CD8-positive, alpha-beta memory T cell (primary cell): ENCODE data around the gene GAB2. TPM values are rescaled to one million over a fixed set of nuclear protein-coding genes. Genes with fewer than 3 reads are reported as not detected.

Experiments used
- CTCF ChIA-PET: fragments of 350-600 bp; sonication (Branson Sonifier 250); formaldehyde crosslinking; loops from one replicate; lab custom pipeline; 2021; ENCODE audit warnings: antibody characterized with exemption; lab: Charles Lee
- POLR2A ChIA-PET: fragments of 350-600 bp; sonication (Branson Sonifier 250); formaldehyde crosslinking; loops from one replicate; lab custom pipeline; 2021; ENCODE audit warnings: antibody characterized with exemption; lab: Charles Lee
- DNase-seq, 5 donors: peaks; one replicate each; pipeline versions ENCODE4 v3.0.0 to v3.0.0-alpha.2; 2020 to 2022; ENCODE audit warnings: mixed read lengths in 1 of 5
- H3K27ac ChIP-seq: one replicate; pipeline ENCODE4 v1.7.0; 2013; ENCODE audit warnings: low read depth, mild to moderate bottlenecking, low read length, moderate library complexity
- H3K27me3 ChIP-seq: 2 replicates; pipeline ENCODE4 v1.7.0; 2013; ENCODE audit warnings: low read length, mild to moderate bottlenecking; ENCODE audit not compliant: insufficient read depth, poor library complexity, severe bottlenecking
- H3K36me3 ChIP-seq: 2 replicates; pipeline ENCODE4 v1.7.0; 2013; ENCODE audit warnings: mild to moderate bottlenecking, low read length, moderate library complexity; ENCODE audit not compliant: insufficient read depth
- H3K4me1 ChIP-seq: 2 replicates; pipeline ENCODE4 v1.7.0; 2013; ENCODE audit warnings: mild to moderate bottlenecking, low read length, moderate library complexity; ENCODE audit not compliant: insufficient read depth
- H3K4me3 ChIP-seq: 2 replicates; pipeline ENCODE4 v1.7.0; 2013; ENCODE audit warnings: mild to moderate bottlenecking, low read length
- H3K9me3 ChIP-seq: 2 replicates; pipeline ENCODE4 v1.7.0; 2013; ENCODE audit warnings: mild to moderate bottlenecking, low read length
- H3K27ac Mint-ChIP-seq, 8 donors: one replicate each; pipeline ENCODE4 v1.8.0; 2020 to 2021; ENCODE audit warnings: mixed read lengths in 8 of 8, mild to moderate bottlenecking in 6 of 8, inconsistent platforms in 3 of 8, moderate library complexity in 3 of 8
- H3K27me3 Mint-ChIP-seq, 2 donors: one replicate each; pipeline ENCODE4 v1.8.0; 2020 to 2021; ENCODE audit warnings: mixed read lengths in 2 of 2, mild to moderate bottlenecking in 1 of 2, moderate library complexity in 1 of 2
- H3K36me3 Mint-ChIP-seq, 3 donors: one replicate each; pipeline ENCODE4 v1.8.0; 2020 to 2021; ENCODE audit warnings: mixed read lengths in 3 of 3, inconsistent platforms in 1 of 3, mild to moderate bottlenecking in 1 of 3
- H3K4me1 Mint-ChIP-seq, 3 donors: one replicate each; pipeline ENCODE4 v1.8.0; 2020 to 2021; ENCODE audit warnings: mixed read lengths in 3 of 3, inconsistent platforms in 1 of 3, mild to moderate bottlenecking in 1 of 3
- H3K4me3 Mint-ChIP-seq, 7 donors: one replicate each; pipeline ENCODE4 v1.8.0; 2020 to 2021; ENCODE audit warnings: mixed read lengths in 7 of 7, mild to moderate bottlenecking in 6 of 7, moderate library complexity in 4 of 7, inconsistent platforms in 2 of 7
- H3K9me3 Mint-ChIP-seq, 5 donors: one replicate each; pipeline ENCODE4 v1.8.0; 2020 to 2022; ENCODE audit warnings: mixed read lengths in 5 of 5, mild to moderate bottlenecking in 3 of 5, moderate library complexity in 2 of 5, inconsistent platforms in 1 of 5
- polyA plus RNA-seq: library from polyadenylated mRNA; unstranded; fragments of 300-500 nt; fragmentation: Illumina TruSeq; gene quantifications from one replicate; pipeline ENCODE4 v1.2.3, GENCODE V29; 2021
- total RNA-seq, 2 experiments: library from RNA; stranded (reverse); gene quantifications; one replicate each; pipeline ENCODE4 v1.2.3, GENCODE V29; 2021

GAB2 gene
- total and polyA plus RNA-seq, 3 experiments from 2014 or later = 2.9 to 4.3 TPM; not detected in 1

DNA sequence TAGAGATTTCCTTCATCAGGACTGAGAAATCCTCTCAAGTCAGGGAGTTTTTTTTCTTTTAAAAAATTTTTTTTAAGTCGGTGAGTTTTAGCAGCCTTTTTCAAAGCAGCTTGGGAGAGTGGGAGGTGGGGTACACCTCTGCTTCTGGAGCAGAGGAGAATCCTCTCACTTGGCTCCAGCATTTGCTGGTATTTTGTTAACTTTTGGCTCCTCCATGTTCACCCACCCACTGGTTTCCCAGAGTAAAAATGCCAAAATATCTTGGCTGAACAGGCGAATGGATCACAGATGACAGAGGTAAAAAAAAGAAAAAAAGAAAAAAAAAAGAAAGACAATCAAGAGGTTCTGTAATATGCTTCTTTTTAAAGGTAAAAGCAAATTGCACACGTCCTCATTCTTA is 68.0 kb downstream of the GAB2 start:
- no peak for DNase-seq
- Mint-ChIP-seq H3K4me1 (peaks cover 4 to 14% (median 10%) of the 10 kb centered on the region in 3 donors), H3K36me3 (no peaks in the 10 kb centered on the region), H3K27ac (no peak overlapping the region), H3K27me3 (peaks cover 7 to 26% of the 10 kb centered on the region in 2 donors), H3K9me3 (peaks cover 0 to 4% (median 0%) of the 10 kb centered on the region in 5 donors), H3K4me3 (no peak overlapping the region)
- no peaks in the 10 kb centered on the region for H3K36me3 ChIP-seq
- H3K4me1 ChIP-seq = no peaks in the 10 kb centered on the region
- H3K4me3 ChIP-seq = no peak overlapping the region
- POLR2A ChIA-PET = no interaction called here
- no peaks in the 10 kb centered on the region for H3K27me3 ChIP-seq
- H3K27ac ChIP-seq = peak overlapping the region; percentile 60
- H3K9me3 ChIP-seq = no peaks in the 10 kb centered on the region
- CTCF ChIA-PET = no interaction called here

DNA sequence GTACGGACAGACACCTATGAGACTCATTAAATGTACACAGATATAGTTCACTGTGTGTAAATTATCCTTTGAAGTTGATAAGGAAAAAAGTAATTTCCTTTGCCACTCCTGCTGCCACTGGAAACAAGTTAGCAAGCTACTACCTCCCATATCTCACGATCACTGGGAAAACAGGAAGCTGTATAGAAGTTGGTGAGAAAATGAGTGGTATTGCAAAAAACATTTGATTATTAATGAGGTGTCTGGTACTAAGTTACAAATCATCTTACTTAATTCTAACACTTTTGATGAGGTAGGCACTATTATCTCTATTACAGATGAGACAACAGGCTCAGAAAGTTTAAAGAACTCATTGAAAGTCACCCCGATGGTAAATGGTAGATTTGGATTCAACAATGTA is 68.5 kb downstream of the GAB2 start:
- Mint-ChIP-seq H3K4me1 (peaks cover 4 to 14% (median 10%) of the 10 kb centered on the region in 3 donors), H3K27ac (no peak overlapping the region), H3K36me3 (no peaks in the 10 kb centered on the region), H3K27me3 (peaks cover 7 to 25% of the 10 kb centered on the region in 2 donors), H3K4me3 (no peak overlapping the region), H3K9me3 (peaks cover 0 to 2% (median 0%) of the 10 kb centered on the region in 5 donors)
- ChIA-PET CTCF (no interaction called here), POLR2A (no interaction called here)
- H3K4me1 ChIP-seq = no peaks in the 10 kb centered on the region
- H3K36me3 ChIP-seq = no peaks in the 10 kb centered on the region
- H3K27ac ChIP-seq = peak overlapping the region; percentile 60
- no peaks in the 10 kb centered on the region for H3K9me3 ChIP-seq
- no peak for DNase-seq
- H3K27me3 ChIP-seq = no peaks in the 10 kb centered on the region
- H3K4me3 ChIP-seq = no peak overlapping the region

DNA sequence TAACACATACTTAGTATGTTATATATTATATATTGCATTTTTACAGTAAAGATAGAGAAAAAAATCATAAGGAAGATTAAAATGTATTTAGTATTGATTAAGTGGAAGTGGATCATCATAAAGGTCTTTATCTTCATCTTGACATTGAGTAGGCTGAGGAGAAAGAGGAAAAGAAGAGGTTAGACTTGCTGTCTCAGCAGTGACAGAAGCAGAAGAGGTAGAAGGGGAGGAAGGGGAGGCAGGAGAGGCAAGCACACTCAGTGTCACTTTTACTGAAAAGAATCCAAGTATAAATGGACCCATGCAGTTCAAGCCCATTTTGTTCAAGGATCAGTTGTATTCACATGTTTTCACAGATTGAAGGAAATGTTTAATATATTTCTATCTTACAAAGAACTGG is 69.7 kb downstream of the GAB2 start:
- Mint-ChIP-seq H3K36me3 (no peaks in the 10 kb centered on the region), H3K27me3 (peaks cover 5 to 27% of the 10 kb centered on the region in 2 donors), H3K27ac (no peak overlapping the region), H3K4me1 (peaks cover 4 to 14% (median 10%) of the 10 kb centered on the region in 3 donors), H3K4me3 (no peak overlapping the region), H3K9me3 (no peaks in the 10 kb centered on the region)
- Histone ChIP-seq H3K27ac (no peak overlapping the region), H3K4me3 (no peak overlapping the region), H3K27me3 (no peaks in the 10 kb centered on the region), H3K4me1 (no peaks in the 10 kb centered on the region), H3K9me3 (no peaks in the 10 kb centered on the region), H3K36me3 (no peaks in the 10 kb centered on the region)
- DNase-seq = no peak
- POLR2A ChIA-PET = no interaction called here
- CTCF ChIA-PET = no interaction called here

DNA sequence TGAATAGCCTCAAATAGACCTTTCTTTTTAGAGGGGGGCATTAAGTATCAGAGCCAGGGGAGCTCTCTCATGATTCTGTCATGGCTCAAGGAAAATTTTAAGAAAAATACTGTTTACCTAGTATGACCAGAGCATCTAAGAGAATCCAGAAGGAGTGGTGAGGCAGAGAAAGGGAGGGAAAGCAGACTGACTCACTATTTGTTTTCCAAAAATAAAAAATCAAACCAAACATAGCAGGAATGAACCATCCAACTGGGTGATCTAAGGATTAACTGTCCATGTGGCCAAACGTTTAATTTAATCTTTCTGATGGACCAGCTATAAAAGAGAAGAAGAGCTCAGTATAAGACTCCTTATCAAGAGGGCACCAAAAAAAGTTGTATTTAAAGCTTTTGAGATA is 70.8 kb downstream of the GAB2 start:
- ChIA-PET CTCF (no interaction called here), POLR2A (no interaction called here)
- Histone ChIP-seq H3K9me3 (no peaks in the 10 kb centered on the region), H3K27me3 (no peaks in the 10 kb centered on the region), H3K36me3 (no peaks in the 10 kb centered on the region), H3K4me1 (no peaks in the 10 kb centered on the region), H3K4me3 (no peak overlapping the region), H3K27ac (no peak overlapping the region)
- no peak for DNase-seq
- Mint-ChIP-seq H3K27ac (peak overlapping the region in 1 of 8 donors; percentile 36), H3K4me3 (no peak overlapping the region), H3K36me3 (no peaks in the 10 kb centered on the region), H3K9me3 (peaks cover 0 to 4% (median 0%) of the 10 kb centered on the region in 5 donors), H3K4me1 (peaks cover 4 to 14% (median 10%) of the 10 kb centered on the region in 3 donors), H3K27me3 (peaks cover 5 to 28% of the 10 kb centered on the region in 2 donors)

DNA sequence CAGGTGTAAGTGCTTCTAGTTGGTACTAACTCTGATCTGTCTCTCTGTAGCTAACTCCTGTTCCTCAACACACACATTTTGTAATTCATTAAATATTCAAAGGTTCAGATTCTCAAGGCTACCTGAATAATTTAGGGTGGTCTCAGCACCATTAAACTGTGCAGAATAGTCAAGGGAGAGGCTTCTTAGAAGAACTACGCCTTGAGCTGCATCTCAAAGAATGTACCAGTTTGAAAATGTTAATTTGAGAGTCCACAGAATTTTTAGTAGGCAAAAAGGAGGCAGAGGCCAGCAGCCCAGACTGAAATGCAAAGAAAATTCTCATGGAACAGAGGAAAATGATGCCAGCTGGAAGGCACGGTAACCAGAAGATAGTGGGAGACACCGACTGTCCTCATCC is 72.2 kb downstream of the GAB2 start:
- no peak for DNase-seq
- POLR2A ChIA-PET = no interaction called here
- no peaks in the 10 kb centered on the region for H3K9me3 ChIP-seq
- no peaks in the 10 kb centered on the region for H3K4me1 ChIP-seq
- H3K27me3 ChIP-seq = no peaks in the 10 kb centered on the region
- peaks cover 7 to 28% of the 10 kb centered on the region in 2 donors for H3K27me3 Mint-ChIP-seq
- peaks cover 0 to 5% (median 0%) of the 10 kb centered on the region in 5 donors for H3K9me3 Mint-ChIP-seq
- H3K4me3 ChIP-seq = no peak overlapping the region
- no peaks in the 10 kb centered on the region for H3K36me3 ChIP-seq
- no peak overlapping the region for H3K27ac Mint-ChIP-seq
- CTCF ChIA-PET = no interaction called here
- H3K4me3 Mint-ChIP-seq = no peak overlapping the region
- H3K36me3 Mint-ChIP-seq = no peaks in the 10 kb centered on the region
- peaks cover 4 to 13% (median 11%) of the 10 kb centered on the region in 3 donors for H3K4me1 Mint-ChIP-seq
- no peak overlapping the region for H3K27ac ChIP-seq

DNA sequence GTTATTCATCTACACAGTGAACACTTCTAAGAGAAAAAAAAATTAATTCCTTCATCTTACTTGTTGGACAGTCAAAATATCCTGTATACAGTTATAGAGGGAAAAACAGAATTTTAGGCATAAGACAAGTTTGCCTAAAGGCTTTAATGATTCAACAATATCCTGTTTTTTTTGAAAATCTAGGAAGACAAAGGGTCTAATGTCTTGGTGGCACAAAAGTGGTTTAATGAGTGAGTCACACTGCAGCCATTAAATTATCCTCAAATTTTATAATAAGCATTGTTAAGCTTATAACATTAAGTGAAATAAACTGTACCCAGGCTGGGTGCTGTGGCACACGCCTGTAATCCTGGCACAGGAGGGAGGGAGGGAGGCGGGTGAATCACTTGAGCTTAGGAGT is 72.9 kb downstream of the GAB2 start:
- no peaks in the 10 kb centered on the region for H3K36me3 ChIP-seq
- H3K4me1 ChIP-seq = no peaks in the 10 kb centered on the region
- H3K9me3 Mint-ChIP-seq = peaks cover 0 to 5% (median 0%) of the 10 kb centered on the region in 5 donors
- no peak overlapping the region for H3K4me3 ChIP-seq
- CTCF ChIA-PET = no interaction called here
- peaks cover 2 to 14% (median 11%) of the 10 kb centered on the region in 3 donors for H3K4me1 Mint-ChIP-seq
- H3K9me3 ChIP-seq = no peaks in the 10 kb centered on the region
- H3K36me3 Mint-ChIP-seq = no peaks in the 10 kb centered on the region
- H3K4me3 Mint-ChIP-seq = no peak overlapping the region
- H3K27ac Mint-ChIP-seq = no peak overlapping the region
- no peaks in the 10 kb centered on the region for H3K27me3 ChIP-seq
- POLR2A ChIA-PET = no interaction called here
- DNase-seq = no peak
- no peak overlapping the region for H3K27ac ChIP-seq
- H3K27me3 Mint-ChIP-seq = peaks cover 7 to 24% of the 10 kb centered on the region in 2 donors

DNA sequence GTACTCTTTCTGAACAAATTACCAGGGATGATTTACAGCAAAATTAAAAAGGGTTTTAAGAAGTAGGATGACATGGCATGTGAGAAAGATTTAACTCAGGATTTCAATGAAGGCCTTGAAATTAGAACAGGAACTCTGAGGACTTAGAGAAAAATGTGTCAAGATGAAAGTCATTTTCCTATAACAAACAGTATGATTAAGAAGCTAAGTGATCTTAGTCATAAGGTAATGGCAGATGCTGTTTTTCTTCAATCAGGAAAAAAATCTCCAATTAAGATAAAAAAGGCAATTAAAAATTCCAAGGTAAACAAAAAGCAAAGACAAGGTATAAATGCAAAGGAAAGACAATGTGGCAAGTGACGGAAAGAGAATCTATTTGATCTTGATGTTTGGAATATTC is 73.5 kb downstream of the GAB2 start:
- Mint-ChIP-seq H3K4me1 (peaks cover 2 to 17% (median 17%) of the 10 kb centered on the region in 3 donors), H3K9me3 (peaks cover 0 to 5% (median 0%) of the 10 kb centered on the region in 5 donors), H3K27me3 (peaks cover 8 to 28% of the 10 kb centered on the region in 2 donors), H3K36me3 (peaks cover 0 to 5% (median 0%) of the 10 kb centered on the region in 3 donors), H3K27ac (no peak overlapping the region), H3K4me3 (no peak overlapping the region)
- CTCF ChIA-PET = no interaction called here
- H3K9me3 ChIP-seq = no peaks in the 10 kb centered on the region
- H3K27me3 ChIP-seq = no peaks in the 10 kb centered on the region
- no peak overlapping the region for H3K4me3 ChIP-seq
- H3K36me3 ChIP-seq = no peaks in the 10 kb centered on the region
- no peak overlapping the region for H3K27ac ChIP-seq
- H3K4me1 ChIP-seq = no peaks in the 10 kb centered on the region
- no peak for DNase-seq
- POLR2A ChIA-PET = no interaction called here

DNA sequence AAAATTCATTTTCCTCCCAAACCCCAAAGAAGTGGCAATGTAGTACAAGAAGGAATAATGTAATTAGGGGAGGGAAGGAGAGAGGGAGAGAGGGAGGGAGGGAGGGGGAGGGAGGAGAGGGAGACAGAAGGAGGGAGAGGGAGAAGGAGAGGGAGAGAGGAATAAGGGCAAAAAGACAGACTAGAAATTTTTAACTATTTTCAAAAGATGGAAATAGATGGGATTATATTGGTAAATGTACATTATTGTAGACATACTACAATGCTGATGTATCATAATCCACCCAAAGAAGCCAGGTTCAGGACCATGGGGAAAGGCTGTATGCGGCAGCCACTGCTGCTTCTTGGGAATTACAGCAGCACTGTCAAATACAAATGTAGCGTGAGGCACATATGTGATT is 74.3 kb downstream of the GAB2 start:
- Histone ChIP-seq H3K9me3 (no peaks in the 10 kb centered on the region), H3K4me1 (no peaks in the 10 kb centered on the region), H3K27me3 (no peaks in the 10 kb centered on the region), H3K27ac (no peak overlapping the region), H3K4me3 (no peak overlapping the region), H3K36me3 (no peaks in the 10 kb centered on the region)
- Mint-ChIP-seq H3K4me3 (no peak overlapping the region), H3K36me3 (peaks cover 0 to 6% (median 0%) of the 10 kb centered on the region in 3 donors), H3K27me3 (peaks cover 8 to 28% of the 10 kb centered on the region in 2 donors), H3K9me3 (peaks cover 0 to 5% (median 0%) of the 10 kb centered on the region in 5 donors), H3K4me1 (peaks cover 2 to 17% (median 17%) of the 10 kb centered on the region in 3 donors), H3K27ac (no peak overlapping the region)
- POLR2A ChIA-PET = no interaction called here
- CTCF ChIA-PET = no interaction called here
- DNase-seq = no peak
